WTC11 (cell line): ENCODE measurements around the gene FOXP1. TPM values are rescaled to one million over a fixed set of nuclear protein-coding genes. Genes with fewer than 3 reads are reported as not detected.

Experiments
- ATAC-seq: fragments of 200-7000 bp; cut with Tn5 transposase; 2 replicates; pipeline ENCODE4 v1.10.0; 2021; ENCODE audit warnings: mild to moderate bottlenecking, moderate library complexity
- CTCF ChIA-PET: fragments of 300-600 bp; sonication (Branson Sonifier 250); formaldehyde crosslinking; loops from one replicate; lab custom pipeline; 2021; ENCODE audit warnings: antibody characterized with exemption; lab: Charles Lee
- POLR2A ChIA-PET: fragments of 350-600 bp; sonication (Branson Sonifier 250); formaldehyde crosslinking; loops from one replicate; lab custom pipeline; 2021; ENCODE audit warnings: antibody characterized with exemption; lab: Charles Lee
- DNase-seq: peaks from one replicate; pipeline ENCODE4 v3.0.0; 2021; ENCODE audit warnings: low spot score
- H3K27ac Mint-ChIP-seq: 2 replicates; pipeline ENCODE4 v1.8.0; 2021; ENCODE audit warnings: mixed read lengths
- H3K27me3 Mint-ChIP-seq: 2 replicates; pipeline ENCODE4 v1.8.0; 2021; ENCODE audit warnings: low read depth, mild to moderate bottlenecking, moderate library complexity, mixed read lengths
- H3K36me3 Mint-ChIP-seq: 2 replicates; pipeline ENCODE4 v1.8.0; 2021; ENCODE audit warnings: mixed read lengths
- H3K4me1 Mint-ChIP-seq: 2 replicates; pipeline ENCODE4 v1.8.0; 2022; ENCODE audit warnings: mixed read lengths
- H3K4me3 Mint-ChIP-seq: 2 replicates; pipeline ENCODE4 v1.8.0; 2021; ENCODE audit warnings: mild to moderate bottlenecking, moderate library complexity, mixed read lengths
- H3K9me3 Mint-ChIP-seq: 2 replicates; pipeline ENCODE4 v1.8.0; 2021; ENCODE audit warnings: mixed read lengths
- CREB1 ChIP-seq: sonication (generic); formaldehyde crosslinking; IDR thresholded peaks from 2 replicates; pipeline ENCODE4 v1.8.0; 2023; ENCODE audit warnings: mild to moderate bottlenecking, missing genetic modification reagents
- IRF2 ChIP-seq: sonication (generic); formaldehyde crosslinking; IDR thresholded peaks from 2 replicates; pipeline ENCODE4 v1.8.0; 2022; ENCODE audit warnings: low read depth, missing genetic modification reagents, borderline replicate concordance
- KAT7 ChIP-seq: sonication (generic); formaldehyde crosslinking; IDR thresholded peaks from 2 replicates; pipeline ENCODE4 v1.8.1; 2023; ENCODE audit warnings: missing genetic modification reagents, mild to moderate bottlenecking, borderline replicate concordance
- NFATC4 ChIP-seq: fragments of 250-450 bp; sonication (Bioruptor Pico); IDR thresholded peaks from 2 replicates; pipeline ENCODE4 v1.9.0; 2021; ENCODE audit warnings: mild to moderate bottlenecking
- NR1H2 ChIP-seq: sonication (generic); formaldehyde crosslinking; IDR thresholded peaks from 2 replicates; pipeline ENCODE4 v1.9.0; 2021; ENCODE audit warnings: mild to moderate bottlenecking, moderate library complexity, missing genetic modification reagents
- PREB ChIP-seq: sonication (generic); formaldehyde crosslinking; IDR thresholded peaks from 2 replicates; pipeline ENCODE4 v1.8.1; 2022; ENCODE audit warnings: mild to moderate bottlenecking, missing genetic modification reagents, moderate library complexity, borderline replicate concordance
- SMAD3 ChIP-seq: sonication (generic); formaldehyde crosslinking; IDR thresholded peaks from 2 replicates; pipeline ENCODE4 v1.8.0; 2022; ENCODE audit warnings: missing genetic modification reagents, mild to moderate bottlenecking, borderline replicate concordance
- SOX15 ChIP-seq: fragments of 250-450 bp; sonication (Bioruptor Pico); IDR thresholded peaks from 2 replicates; pipeline ENCODE4 v1.9.0; 2021; ENCODE audit warnings: mild to moderate bottlenecking
- SP1 ChIP-seq: sonication (generic); formaldehyde crosslinking; conservative IDR thresholded peaks from 2 replicates; pipeline ENCODE4 v1.8.1; 2022; ENCODE audit warnings: missing genetic modification reagents
- TP53 ChIP-seq: sonication (generic); formaldehyde crosslinking; IDR thresholded peaks from 2 replicates; pipeline ENCODE4 v1.8.1; 2023; ENCODE audit warnings: mild to moderate bottlenecking, missing genetic modification reagents
- ZNF219 ChIP-seq: sonication (generic); formaldehyde crosslinking; IDR thresholded peaks from 2 replicates; pipeline ENCODE4 v1.8.0; 2023; ENCODE audit warnings: missing genetic modification reagents, mild to moderate bottlenecking, borderline replicate concordance
- ZNF232 ChIP-seq: sonication (generic); formaldehyde crosslinking; IDR thresholded peaks from 2 replicates; pipeline ENCODE4 v1.8.0; 2022; ENCODE audit warnings: mild to moderate bottlenecking, missing genetic modification reagents
- ZNF263 ChIP-seq: sonication (generic); formaldehyde crosslinking; IDR thresholded peaks from 2 replicates; pipeline ENCODE4 v1.8.1; 2022; ENCODE audit warnings: low read depth, mild to moderate bottlenecking, moderate library complexity, missing genetic modification reagents
- ZNF317 ChIP-seq: sonication (generic); formaldehyde crosslinking; IDR thresholded peaks from 2 replicates; pipeline ENCODE4 v1.8.1; 2023; ENCODE audit warnings: low read depth, mild to moderate bottlenecking, moderate library complexity, missing genetic modification reagents, borderline replicate concordance
- ZNF425 ChIP-seq: fragments of 250-450 bp; sonication (Bioruptor Pico); conservative IDR thresholded peaks from 2 replicates; pipeline ENCODE4 v1.9.0; 2021; ENCODE audit warnings: mild to moderate bottlenecking
- total RNA-seq: library from RNA; stranded (reverse); gene quantifications from 3 replicates; pipeline ENCODE4 v1.2.3, GENCODE V29; 2021
- TF ChIP-seq, protein P1 (sequence below): sonication (generic); formaldehyde crosslinking; IDR thresholded peaks from 2 replicates; pipeline ENCODE4 v1.8.1; 2022; ENCODE audit warnings: low read depth, mild to moderate bottlenecking, moderate library complexity, missing genetic modification reagents, borderline replicate concordance
- TF ChIP-seq, protein P2 (sequence below): fragments of 250-450 bp; sonication (Bioruptor Pico); IDR thresholded peaks from 2 replicates; pipeline ENCODE4 v1.9.0; 2021; ENCODE audit warnings: mild to moderate bottlenecking
- TF ChIP-seq, protein P3 (sequence below): fragments of 250-450 bp; sonication (Bioruptor Pico); IDR thresholded peaks from 2 replicates; pipeline ENCODE4 v2.1.2; 2022; ENCODE audit warnings: mild to moderate bottlenecking, moderate library complexity
- TF ChIP-seq, protein P4 (sequence below): sonication (generic); formaldehyde crosslinking; conservative IDR thresholded peaks from 2 replicates; pipeline ENCODE4 v1.8.1; 2022; ENCODE audit warnings: mild to moderate bottlenecking, missing genetic modification reagents

Gene FOXP1
- total RNA-seq, 1 experiment from 2014 or later: 25.8 TPM

GRCh38 chr3:71432044-71432975, 151.2 kb downstream of the FOXP1 start:
- H3K36me3 Mint-ChIP-seq: peaks cover 11% of the 10 kb centered on the region
- H3K27ac Mint-ChIP-seq: peak overlapping the region; percentile 18; the same call in 1 of the 2 replicates
- peaks cover 8% of the 10 kb centered on the region; the same call in 1 of the 2 replicates for H3K9me3 Mint-ChIP-seq
- no peak for TF ChIP-seq SOX15 (CRISPR knock-in tag)
- TF ChIP-seq ZNF317: no peak
- TF ChIP-seq ZNF219 (CRISPR knock-in tag): no peak
- TF ChIP-seq, protein P1, sequence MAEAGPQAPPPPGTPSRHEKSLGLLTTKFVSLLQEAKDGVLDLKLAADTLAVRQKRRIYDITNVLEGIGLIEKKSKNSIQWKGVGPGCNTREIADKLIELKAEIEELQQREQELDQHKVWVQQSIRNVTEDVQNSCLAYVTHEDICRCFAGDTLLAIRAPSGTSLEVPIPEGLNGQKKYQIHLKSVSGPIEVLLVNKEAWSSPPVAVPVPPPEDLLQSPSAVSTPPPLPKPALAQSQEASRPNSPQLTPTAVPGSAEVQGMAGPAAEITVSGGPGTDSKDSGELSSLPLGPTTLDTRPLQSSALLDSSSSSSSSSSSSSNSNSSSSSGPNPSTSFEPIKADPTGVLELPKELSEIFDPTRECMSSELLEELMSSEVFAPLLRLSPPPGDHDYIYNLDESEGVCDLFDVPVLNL: no peak
- no peak for TF ChIP-seq ZNF263
- TF ChIP-seq ZNF232 (CRISPR knock-in tag): no peak
- no peak for TF ChIP-seq NFATC4
- TF ChIP-seq SMAD3 (CRISPR knock-in tag): no peak
- no peak for TF ChIP-seq ZNF425
- no peak for TF ChIP-seq NR1H2 (CRISPR knock-in tag)
- TF ChIP-seq, protein P2, sequence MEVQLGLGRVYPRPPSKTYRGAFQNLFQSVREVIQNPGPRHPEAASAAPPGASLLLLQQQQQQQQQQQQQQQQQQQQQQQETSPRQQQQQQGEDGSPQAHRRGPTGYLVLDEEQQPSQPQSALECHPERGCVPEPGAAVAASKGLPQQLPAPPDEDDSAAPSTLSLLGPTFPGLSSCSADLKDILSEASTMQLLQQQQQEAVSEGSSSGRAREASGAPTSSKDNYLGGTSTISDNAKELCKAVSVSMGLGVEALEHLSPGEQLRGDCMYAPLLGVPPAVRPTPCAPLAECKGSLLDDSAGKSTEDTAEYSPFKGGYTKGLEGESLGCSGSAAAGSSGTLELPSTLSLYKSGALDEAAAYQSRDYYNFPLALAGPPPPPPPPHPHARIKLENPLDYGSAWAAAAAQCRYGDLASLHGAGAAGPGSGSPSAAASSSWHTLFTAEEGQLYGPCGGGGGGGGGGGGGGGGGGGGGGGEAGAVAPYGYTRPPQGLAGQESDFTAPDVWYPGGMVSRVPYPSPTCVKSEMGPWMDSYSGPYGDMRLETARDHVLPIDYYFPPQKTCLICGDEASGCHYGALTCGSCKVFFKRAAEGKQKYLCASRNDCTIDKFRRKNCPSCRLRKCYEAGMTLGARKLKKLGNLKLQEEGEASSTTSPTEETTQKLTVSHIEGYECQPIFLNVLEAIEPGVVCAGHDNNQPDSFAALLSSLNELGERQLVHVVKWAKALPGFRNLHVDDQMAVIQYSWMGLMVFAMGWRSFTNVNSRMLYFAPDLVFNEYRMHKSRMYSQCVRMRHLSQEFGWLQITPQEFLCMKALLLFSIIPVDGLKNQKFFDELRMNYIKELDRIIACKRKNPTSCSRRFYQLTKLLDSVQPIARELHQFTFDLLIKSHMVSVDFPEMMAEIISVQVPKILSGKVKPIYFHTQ (CRISPR knock-in tag): no peak
- TF ChIP-seq CREB1 (CRISPR knock-in tag): no peak
- ATAC-seq: no peak
- peaks cover 46% of the 10 kb centered on the region for H3K4me1 Mint-ChIP-seq
- POLR2A ChIA-PET: interaction anchor here (0.7 kb wide), 1 partner anchor 176 kb away, joined by 3 read pairs; no protein-coding TSS in a partner anchor
- no peaks in the 10 kb centered on the region for H3K27me3 Mint-ChIP-seq
- CTCF ChIA-PET: no interaction called here
- no peak for DNase-seq
- no peak overlapping the region for H3K4me3 Mint-ChIP-seq

- H3K36me3 Mint-ChIP-seq: peaks cover 5% of the 10 kb centered on the region
- peaks cover 4% of the 10 kb centered on the region; the same call in 1 of the 2 replicates for H3K9me3 Mint-ChIP-seq
- TF ChIP-seq ZNF263: no peak
- TF ChIP-seq, all 79 proteins: peak for 0
- ATAC-seq: peak; percentile 39; the same call in 1 of the 2 replicates
- no peak for DNase-seq
- POLR2A ChIA-PET: no interaction called here
- CTCF ChIA-PET: interaction anchor here (0.7 kb wide), 1 partner anchor 531 kb away, joined by 3 read pairs; no protein-coding TSS in a partner anchor
- no peaks in the 10 kb centered on the region for H3K27me3 Mint-ChIP-seq
- no peak overlapping the region for H3K4me3 Mint-ChIP-seq
- peaks cover 46% of the 10 kb centered on the region for H3K4me1 Mint-ChIP-seq
- no peak overlapping the region for H3K27ac Mint-ChIP-seq
Measured at GRCh38 chr3:71430941-71431552, 152.5 kb downstream of the FOXP1 start.

GRCh38 chr3:71429597-71429988, 153.9 kb downstream of the FOXP1 start:
- H3K27ac Mint-ChIP-seq: peak overlapping the region; percentile 64
- ATAC-seq (no peak), DNase-seq (no peak)
- no peaks in the 10 kb centered on the region for H3K36me3 Mint-ChIP-seq
- CTCF ChIA-PET: interaction anchor here (1.0 to 1.2 kb wide), 2 partner anchors 13 to 34 kb away, joined by 3 to 4 read pairs; no protein-coding TSS in a partner anchor
- H3K9me3 Mint-ChIP-seq: no peaks in the 10 kb centered on the region
- H3K4me3 Mint-ChIP-seq: no peak overlapping the region
- POLR2A ChIA-PET: no interaction called here
- H3K27me3 Mint-ChIP-seq: no peaks in the 10 kb centered on the region
- H3K4me1 Mint-ChIP-seq: peaks cover 46% of the 10 kb centered on the region
- TF ChIP-seq, protein P3, sequence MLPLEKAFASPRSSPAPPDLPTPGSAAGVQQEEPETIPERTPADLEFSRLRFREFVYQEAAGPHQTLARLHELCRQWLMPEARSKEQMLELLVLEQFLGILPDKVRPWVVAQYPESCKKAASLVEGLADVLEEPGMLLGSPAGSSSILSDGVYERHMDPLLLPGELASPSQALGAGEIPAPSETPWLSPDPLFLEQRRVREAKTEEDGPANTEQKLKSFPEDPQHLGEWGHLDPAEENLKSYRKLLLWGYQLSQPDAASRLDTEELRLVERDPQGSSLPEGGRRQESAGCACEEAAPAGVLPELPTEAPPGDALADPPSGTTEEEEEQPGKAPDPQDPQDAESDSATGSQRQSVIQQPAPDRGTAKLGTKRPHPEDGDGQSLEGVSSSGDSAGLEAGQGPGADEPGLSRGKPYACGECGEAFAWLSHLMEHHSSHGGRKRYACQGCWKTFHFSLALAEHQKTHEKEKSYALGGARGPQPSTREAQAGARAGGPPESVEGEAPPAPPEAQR (CRISPR knock-in tag): no peak
- no peak for TF ChIP-seq PREB (CRISPR knock-in tag)
- TF ChIP-seq, protein P4, sequence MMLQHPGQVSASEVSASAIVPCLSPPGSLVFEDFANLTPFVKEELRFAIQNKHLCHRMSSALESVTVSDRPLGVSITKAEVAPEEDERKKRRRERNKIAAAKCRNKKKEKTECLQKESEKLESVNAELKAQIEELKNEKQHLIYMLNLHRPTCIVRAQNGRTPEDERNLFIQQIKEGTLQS (CRISPR knock-in tag): no peak
- no peak for TF ChIP-seq TP53 (CRISPR knock-in tag)
- TF ChIP-seq KAT7 (CRISPR knock-in tag): no peak
- no peak for TF ChIP-seq SP1 (CRISPR knock-in tag)
- no peak for TF ChIP-seq IRF2 (CRISPR knock-in tag)
